BJ (cell line): ENCODE data around the gene STX4. TPM values are rescaled to one million over a fixed set of nuclear protein-coding genes. Genes with fewer than 3 reads are reported as not detected.
A peak's percentile ranks its signal among the peaks of the same experiment; 100 is the strongest.

Source experiments
- CTCF ChIA-PET: fragments of 350-600 bp; formaldehyde crosslinking; extraction: SDS; loops from one replicate; lab custom pipeline; 2021; ENCODE audit warnings: antibody characterized with exemption, inconsistent platforms; lab: Yijun Ruan, JAX
- POLR2A ChIA-PET: fragments of 300-600 bp; sonication (Branson Sonifier 250); formaldehyde crosslinking; extraction: SDS; loops from one replicate; lab custom pipeline; 2021; ENCODE audit warnings: antibody characterized with exemption; lab: Charles Lee
- DNase-seq: peaks from one replicate; pipeline ENCODE4 v3.0.0-alpha.2; 2011; ENCODE audit warnings: low read depth
- H3K27me3 ChIP-seq: 2 replicates; pipeline ENCODE4 v1.6.0; 2011; ENCODE audit warnings: low read length; ENCODE audit not compliant: control insufficient read depth, insufficient read depth
- H3K36me3 ChIP-seq: 2 replicates; pipeline ENCODE4 v1.5.1; 2011; ENCODE audit warnings: low read length; ENCODE audit not compliant: control insufficient read depth, insufficient read depth
- H3K4me3 ChIP-seq: 2 replicates; pipeline ENCODE4 v1.5.1; 2011; ENCODE audit warnings: low read depth, mild to moderate bottlenecking, control low read depth, low read length
- polyA plus RNA-seq: library from polyadenylated mRNA; depleted of rRNA; stranded (reverse); fragments of >200 nt; gene quantifications from 2 replicates; pipeline ENCODE4 v1.2.3, GENCODE V29; 2011
- TF ChIP-seq, protein P1 (sequence below): IDR thresholded peaks from 2 replicates; pipeline ENCODE4 v1.5.1; 2011; ENCODE audit warnings: low read depth, mild to moderate bottlenecking, control low read depth, inconsistent platforms, low read length, moderate library complexity; ENCODE audit not compliant: insufficient read depth

Gene STX4
- polyA plus RNA-seq, 1 experiment = 53.6 TPM

DNA sequence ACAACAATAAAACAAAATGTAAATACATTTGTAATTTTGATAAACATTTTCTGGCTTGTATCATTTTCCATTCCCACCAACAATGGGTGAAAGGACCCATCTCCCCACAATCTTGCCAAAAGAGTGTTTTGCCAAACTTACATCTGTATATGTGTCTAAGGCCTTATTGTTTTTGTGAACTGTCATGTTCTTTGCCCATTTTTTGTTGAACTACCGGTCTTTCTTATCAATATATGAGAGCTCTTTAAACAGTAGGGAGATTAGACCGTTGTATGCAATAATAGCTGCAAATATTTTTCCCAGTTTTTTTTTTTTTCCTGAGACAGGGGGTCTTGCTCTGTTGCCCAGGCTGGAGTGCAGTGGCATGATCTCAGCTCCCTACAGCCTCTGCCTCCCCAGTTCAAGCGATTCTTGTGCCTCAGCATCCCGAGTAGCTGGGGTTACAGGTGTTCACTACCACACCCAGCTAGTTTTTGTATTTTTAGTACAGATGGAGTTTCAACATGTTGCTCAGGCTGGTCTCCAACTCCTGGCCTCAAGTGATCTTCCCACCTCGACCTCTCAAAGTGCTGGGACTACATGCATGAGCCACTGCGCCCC is 9.6 kb upstream of the STX4 start:
- Histone ChIP-seq H3K4me3 (no peak overlapping the region), H3K27me3 (no peaks in the 10 kb centered on the region), H3K36me3 (no peaks in the 10 kb centered on the region)
- ChIA-PET CTCF (no interaction called here), POLR2A (interaction anchor here (0.6 kb wide), 1 partner anchor 864 kb away, joined by 3 read pairs; no protein-coding TSS in a partner anchor)
- no peak for DNase-seq
- TF ChIP-seq, protein P1, sequence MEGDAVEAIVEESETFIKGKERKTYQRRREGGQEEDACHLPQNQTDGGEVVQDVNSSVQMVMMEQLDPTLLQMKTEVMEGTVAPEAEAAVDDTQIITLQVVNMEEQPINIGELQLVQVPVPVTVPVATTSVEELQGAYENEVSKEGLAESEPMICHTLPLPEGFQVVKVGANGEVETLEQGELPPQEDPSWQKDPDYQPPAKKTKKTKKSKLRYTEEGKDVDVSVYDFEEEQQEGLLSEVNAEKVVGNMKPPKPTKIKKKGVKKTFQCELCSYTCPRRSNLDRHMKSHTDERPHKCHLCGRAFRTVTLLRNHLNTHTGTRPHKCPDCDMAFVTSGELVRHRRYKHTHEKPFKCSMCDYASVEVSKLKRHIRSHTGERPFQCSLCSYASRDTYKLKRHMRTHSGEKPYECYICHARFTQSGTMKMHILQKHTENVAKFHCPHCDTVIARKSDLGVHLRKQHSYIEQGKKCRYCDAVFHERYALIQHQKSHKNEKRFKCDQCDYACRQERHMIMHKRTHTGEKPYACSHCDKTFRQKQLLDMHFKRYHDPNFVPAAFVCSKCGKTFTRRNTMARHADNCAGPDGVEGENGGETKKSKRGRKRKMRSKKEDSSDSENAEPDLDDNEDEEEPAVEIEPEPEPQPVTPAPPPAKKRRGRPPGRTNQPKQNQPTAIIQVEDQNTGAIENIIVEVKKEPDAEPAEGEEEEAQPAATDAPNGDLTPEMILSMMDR = no peak

DNA sequence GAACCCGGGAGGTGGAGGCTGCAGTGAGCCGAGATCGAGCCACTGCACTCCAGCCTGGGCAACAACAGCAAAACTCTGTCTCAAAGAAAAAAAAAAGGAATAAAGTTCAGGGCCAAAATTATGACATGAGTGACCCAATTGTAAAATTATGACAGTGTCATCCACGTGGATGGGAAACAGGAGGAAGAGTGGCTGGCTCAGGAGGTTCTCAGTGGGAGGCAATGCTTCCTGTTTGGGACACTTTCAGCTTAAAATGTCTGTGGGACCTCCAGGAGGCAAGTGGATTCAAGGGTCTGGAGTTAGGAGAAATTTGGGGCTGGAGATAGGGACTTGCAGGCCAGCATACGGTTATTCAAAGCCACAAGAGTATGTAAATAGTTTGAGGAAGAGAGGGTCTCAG is 8.0 kb upstream of the STX4 start:
- ChIA-PET CTCF (interaction anchor here (1.1 kb wide), 1 partner anchor 17 kb away, joined by 3 read pairs; no protein-coding TSS in a partner anchor), POLR2A (no interaction called here)
- Histone ChIP-seq H3K27me3 (no peaks in the 10 kb centered on the region), H3K4me3 (no peak overlapping the region), H3K36me3 (no peaks in the 10 kb centered on the region)
- no peak for DNase-seq
- TF ChIP-seq, protein P1 = no peak

DNA sequence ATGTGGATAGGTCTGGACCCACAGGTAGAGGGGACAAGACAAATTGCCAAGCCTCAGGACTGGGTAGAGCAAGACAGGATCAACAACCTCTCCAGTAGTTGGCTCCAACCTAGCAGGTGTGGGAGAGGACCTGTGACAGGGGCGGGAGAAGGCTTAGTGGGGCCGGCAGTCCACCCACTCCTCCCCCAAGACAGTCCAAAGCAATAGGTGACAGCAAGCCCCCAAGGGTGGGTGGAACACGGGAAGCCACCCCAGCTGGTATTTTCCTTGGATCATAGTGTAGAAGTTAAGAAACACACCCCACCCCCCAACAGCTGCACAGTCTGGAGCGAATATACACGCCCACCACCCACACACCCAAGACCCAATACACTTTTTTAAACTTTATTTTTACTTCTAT is 4.1 kb upstream of the STX4 start:
- TF ChIP-seq, protein P1 = no peak
- POLR2A ChIA-PET = no interaction called here
- DNase-seq = no peak
- Histone ChIP-seq H3K27me3 (no peaks in the 10 kb centered on the region), H3K4me3 (no peak overlapping the region), H3K36me3 (no peaks in the 10 kb centered on the region)
- CTCF ChIA-PET = interaction anchor here (1.6 kb wide), 1 partner anchor 14 kb away, joined by 4 read pairs; no protein-coding TSS in a partner anchor

- ChIA-PET POLR2A (no interaction called here), CTCF (no interaction called here)
- H3K36me3 ChIP-seq = peaks cover 6% of the 10 kb centered on the region
- H3K27me3 ChIP-seq = no peaks in the 10 kb centered on the region
- DNase-seq = no peak
- TF ChIP-seq, protein P1 = no peak
- H3K4me3 ChIP-seq = no peak overlapping the region
Measured at GRCh38 chr16:31031276-31031675, 2.1 kb upstream of the STX4 start.

DNA sequence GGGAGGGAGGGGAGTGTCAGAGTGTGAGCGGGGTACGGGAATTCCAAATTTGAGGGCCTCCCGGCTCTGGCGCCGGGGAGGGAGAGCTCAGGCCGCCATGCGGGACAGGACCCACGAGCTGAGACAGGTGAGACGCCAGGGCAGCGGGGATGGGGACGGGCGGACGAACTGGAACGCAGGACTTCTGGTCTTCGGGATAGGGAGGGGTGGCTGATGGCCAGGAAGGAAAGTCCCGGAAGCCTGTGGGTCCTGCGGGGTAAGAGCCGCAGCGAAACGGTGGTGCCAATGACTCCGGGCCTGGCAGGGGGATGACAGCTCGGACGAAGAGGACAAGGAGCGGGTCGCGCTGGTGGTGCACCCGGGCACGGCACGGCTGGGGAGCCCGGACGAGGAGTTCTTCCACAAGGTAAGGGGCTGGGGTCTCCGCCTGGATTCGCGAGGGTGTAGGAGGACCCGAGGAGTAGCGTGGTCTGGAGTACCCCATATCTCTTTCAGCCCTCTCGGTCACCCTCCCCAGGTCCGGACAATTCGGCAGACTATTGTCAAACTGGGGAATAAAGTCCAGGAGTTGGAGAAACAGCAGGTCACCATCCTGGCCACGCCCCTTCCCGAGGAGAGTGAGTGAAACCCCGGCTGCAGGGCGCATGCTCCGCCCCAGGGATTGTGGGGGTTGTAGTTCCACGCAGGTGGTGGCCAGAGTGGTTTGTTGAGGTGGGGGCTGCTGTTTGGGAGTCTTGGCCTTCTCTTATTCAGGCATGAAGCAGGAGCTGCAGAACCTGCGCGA is 543 bp downstream of the STX4 start:
- Histone ChIP-seq H3K27me3 (no peaks in the 10 kb centered on the region), H3K4me3 (peak overlapping the region; percentile 74), H3K36me3 (peaks cover 22% of the 10 kb centered on the region)
- TF ChIP-seq, protein P1 = no peak
- CTCF ChIA-PET = interaction anchor here (0.9 to 1.4 kb wide), 3 partner anchors 9 to 50 kb away, joined by 3 to 5 read pairs (median 3); no protein-coding TSS in a partner anchor
- peak; percentile 17 for DNase-seq
- POLR2A ChIA-PET = interaction anchor here (0.6 kb wide), 1 partner anchor 59 kb away, joined by 5 read pairs; no protein-coding TSS in a partner anchor
